Measurements from ENCODE around the gene RNF34. TPM values are rescaled to one million over a fixed set of nuclear protein-coding genes. Genes with fewer than 3 reads are reported as not detected.

Gene RNF34
- total RNA-seq, 1 donor from 2014 or later = 84.1 TPM

DNA sequence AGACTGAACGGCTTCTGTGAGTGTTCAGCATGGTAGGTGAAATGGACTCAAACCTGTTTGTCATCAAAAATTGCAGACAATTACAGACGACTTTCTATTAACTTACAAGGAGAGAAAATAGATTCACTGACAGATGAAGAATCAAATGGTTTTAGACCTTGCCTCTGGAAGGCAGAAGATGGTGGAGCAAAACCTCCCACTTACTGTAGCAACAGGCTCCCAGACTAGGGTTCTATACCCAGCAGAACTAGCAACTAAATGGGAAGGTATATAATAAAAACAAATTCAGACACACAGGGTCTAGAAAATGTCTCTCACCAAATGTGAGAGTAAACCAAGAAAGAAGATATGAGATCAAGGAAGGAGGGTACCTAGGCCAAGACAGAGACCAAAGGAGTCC is 36.8 kb downstream of the RNF34 start:
- H3K27ac Mint-ChIP-seq = no peak overlapping the region
- DNase-seq = no peak
- no peaks in the 10 kb centered on the region for H3K27me3 Mint-ChIP-seq
- H3K4me1 Mint-ChIP-seq = no peaks in the 10 kb centered on the region
- intact Hi-C loops (cut with micrococcal nuclease) = no loop called here
- H3K36me3 Mint-ChIP-seq (ENCODE audit: low read depth) = peaks cover 70% of the 10 kb centered on the region
- H3K4me3 Mint-ChIP-seq = no peak overlapping the region
- peaks cover 5% of the 10 kb centered on the region for H3K9me3 Mint-ChIP-seq

DNA sequence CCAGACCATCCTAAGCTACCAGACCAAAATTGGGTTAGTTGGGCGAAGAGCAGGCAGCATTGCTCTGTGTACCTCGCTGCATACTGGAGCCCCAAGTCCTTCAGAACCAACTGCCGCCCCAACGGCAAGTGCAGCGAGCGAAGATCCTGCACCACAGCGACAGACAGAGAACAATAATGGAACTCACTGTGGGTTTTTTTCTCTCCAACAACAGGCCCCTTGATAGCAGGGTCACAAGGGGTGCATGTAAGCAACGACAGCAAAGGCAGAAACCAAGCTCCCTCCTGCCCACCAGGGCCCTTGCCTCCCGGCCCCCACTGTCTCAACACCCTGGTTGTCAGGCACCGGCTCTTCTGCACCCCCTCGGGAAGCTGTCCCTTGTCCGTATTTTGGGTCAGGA is 39.0 kb downstream of the RNF34 start:
- no peak overlapping the region for H3K27ac Mint-ChIP-seq
- no peak overlapping the region for H3K4me3 Mint-ChIP-seq
- H3K9me3 Mint-ChIP-seq = peaks cover 5% of the 10 kb centered on the region
- peaks cover 67% of the 10 kb centered on the region for H3K36me3 Mint-ChIP-seq (ENCODE audit: low read depth)
- intact Hi-C loops (cut with micrococcal nuclease) = no loop called here
- DNase-seq = no peak
- H3K4me1 Mint-ChIP-seq = peaks cover 3% of the 10 kb centered on the region
- H3K27me3 Mint-ChIP-seq = no peaks in the 10 kb centered on the region

DNA sequence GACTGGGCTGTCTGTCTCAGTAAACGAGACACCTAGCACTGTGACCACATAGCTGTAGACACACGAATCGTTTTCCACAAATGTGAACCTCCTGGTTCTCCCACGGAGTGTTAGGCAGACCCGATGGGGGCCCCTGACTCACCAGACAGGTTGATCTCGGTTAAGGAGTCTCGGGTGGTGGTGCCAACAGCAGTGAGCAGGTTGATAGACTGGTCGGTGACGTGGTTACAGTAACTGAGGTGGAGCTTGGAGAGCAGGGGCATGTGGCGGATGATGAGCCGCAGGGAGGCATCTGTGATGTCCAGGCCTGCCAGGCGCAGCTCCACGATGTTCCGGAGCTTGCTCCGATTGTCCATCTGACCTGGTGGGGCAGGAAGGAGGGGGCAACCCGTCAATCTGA is 39.8 kb downstream of the RNF34 start:
- DNase-seq = no peak
- Mint-ChIP-seq H3K27me3 (no peaks in the 10 kb centered on the region), H3K4me3 (no peak overlapping the region), H3K4me1 (peaks cover 4% of the 10 kb centered on the region), H3K9me3 (peaks cover 5% of the 10 kb centered on the region), H3K27ac (no peak overlapping the region), H3K36me3 (ENCODE audit: low read depth) (peaks cover 71% of the 10 kb centered on the region)
- intact Hi-C loops (cut with micrococcal nuclease) = loop anchor here (5.0 kb wide), 1 partner anchor 87 kb away; the partner anchor contains the start of gene ANAPC5

GRCh38 chr12:121440768-121441167 is 40.9 kb downstream of the RNF34 start:
- DNase-seq = no peak
- Mint-ChIP-seq H3K36me3 (ENCODE audit: low read depth) (peaks cover 61% of the 10 kb centered on the region), H3K27me3 (no peaks in the 10 kb centered on the region), H3K4me1 (peaks cover 4% of the 10 kb centered on the region), H3K27ac (no peak overlapping the region), H3K4me3 (no peak overlapping the region), H3K9me3 (peaks cover 5% of the 10 kb centered on the region)
- intact Hi-C loops (cut with micrococcal nuclease) = loop anchor here (5.0 kb wide), 1 partner anchor 88 kb away; the partner anchor contains the start of gene ANAPC5

DNA sequence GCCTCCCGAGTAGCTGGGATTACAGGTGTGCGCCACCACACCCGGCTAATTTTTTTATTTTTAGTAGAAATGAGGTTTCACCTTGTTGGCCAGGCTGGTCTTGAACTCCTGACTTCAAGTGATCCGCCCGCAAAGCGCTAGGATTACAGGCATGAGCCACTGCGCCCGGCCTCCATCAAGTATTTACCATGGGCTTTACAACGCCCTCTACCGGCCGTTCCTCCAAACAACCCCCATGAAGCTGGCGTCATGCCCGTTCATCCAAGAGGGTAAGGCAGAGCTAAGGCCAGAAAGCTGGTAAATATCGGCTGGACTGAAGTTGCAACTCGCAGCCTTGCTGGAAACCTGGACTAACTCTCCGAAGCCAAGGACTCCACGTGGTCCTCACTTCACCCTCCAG is 41.6 kb downstream of the RNF34 start:
- Mint-ChIP-seq H3K36me3 (ENCODE audit: low read depth) (peaks cover 57% of the 10 kb centered on the region), H3K4me1 (peaks cover 4% of the 10 kb centered on the region), H3K4me3 (no peak overlapping the region), H3K9me3 (peaks cover 5% of the 10 kb centered on the region), H3K27me3 (no peaks in the 10 kb centered on the region), H3K27ac (no peak overlapping the region)
- DNase-seq = no peak
- intact Hi-C loops (cut with micrococcal nuclease) = loop anchor here (5.0 kb wide), 1 partner anchor 89 kb away; the partner anchor contains the start of gene ANAPC5

GRCh38 chr12:121442028-121442948 is 42.4 kb downstream of the RNF34 start:
- Mint-ChIP-seq H3K4me1 (peaks cover 4% of the 10 kb centered on the region), H3K27me3 (no peaks in the 10 kb centered on the region), H3K4me3 (no peak overlapping the region), H3K9me3 (no peaks in the 10 kb centered on the region), H3K36me3 (ENCODE audit: low read depth) (peaks cover 52% of the 10 kb centered on the region), H3K27ac (no peak overlapping the region)
- intact Hi-C loops (cut with micrococcal nuclease) = loop anchor here (5.0 kb wide), 1 partner anchor 90 kb away; the partner anchor contains the start of gene ANAPC5
- DNase-seq = no peak

DNA sequence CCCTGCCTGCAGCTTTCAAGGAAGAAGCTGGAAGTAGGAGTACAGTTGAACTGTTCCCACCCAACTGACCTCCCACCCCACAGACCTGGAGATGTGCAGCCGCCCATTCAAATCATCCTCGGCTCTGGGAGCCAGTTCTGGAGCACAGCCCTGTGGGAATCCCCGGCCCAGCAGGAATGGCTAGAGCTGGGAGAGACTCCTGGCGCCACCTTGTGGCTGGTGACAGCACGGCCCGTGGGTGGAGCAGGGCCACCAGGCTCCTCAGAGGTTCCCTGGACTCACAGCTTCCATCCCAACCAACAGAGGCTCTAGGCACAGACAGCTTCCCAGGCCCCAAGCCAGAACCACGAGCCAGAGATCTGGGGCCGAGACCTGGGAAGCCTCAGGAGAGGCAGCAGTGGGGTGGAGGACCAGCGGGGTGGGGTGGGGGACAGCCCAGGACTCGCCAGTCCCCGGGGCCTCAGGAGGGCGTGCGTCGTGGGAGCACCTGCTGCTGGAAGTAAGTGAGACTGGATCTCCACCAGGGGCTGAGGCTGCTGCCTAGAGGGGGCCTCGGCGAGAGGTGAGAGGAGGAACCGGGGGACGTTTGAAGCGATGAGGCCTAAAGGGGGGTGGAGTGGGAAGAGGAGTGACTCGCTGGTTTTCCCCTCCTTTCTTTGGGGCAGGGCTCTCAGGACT is 43.4 kb downstream of the RNF34 start:
- no peaks in the 10 kb centered on the region for H3K27me3 Mint-ChIP-seq
- H3K27ac Mint-ChIP-seq = peak overlapping the region; percentile 53
- no peaks in the 10 kb centered on the region for H3K9me3 Mint-ChIP-seq
- intact Hi-C loops (cut with micrococcal nuclease) = loop anchor here (1.0 to 5.0 kb wide), 2 partner anchors 91 to 109 kb away; partner anchors contain the start of gene ANAPC5
- peaks cover 42% of the 10 kb centered on the region for H3K36me3 Mint-ChIP-seq (ENCODE audit: low read depth)
- peak; percentile 89 for DNase-seq
- H3K4me3 Mint-ChIP-seq = no peak overlapping the region
- peaks cover 4% of the 10 kb centered on the region for H3K4me1 Mint-ChIP-seq

GRCh38 chr12:121443911-121444841 is 44.3 kb downstream of the RNF34 start:
- Mint-ChIP-seq H3K36me3 (ENCODE audit: low read depth) (peaks cover 42% of the 10 kb centered on the region), H3K27me3 (no peaks in the 10 kb centered on the region), H3K4me1 (peaks cover 4% of the 10 kb centered on the region), H3K27ac (no peak overlapping the region), H3K4me3 (no peak overlapping the region), H3K9me3 (no peaks in the 10 kb centered on the region)
- no peak for DNase-seq
- intact Hi-C loops (cut with micrococcal nuclease) = loop anchor here (1.0 to 5.0 kb wide), 2 partner anchors 92 to 110 kb away; partner anchors contain the start of gene ANAPC5

DNA sequence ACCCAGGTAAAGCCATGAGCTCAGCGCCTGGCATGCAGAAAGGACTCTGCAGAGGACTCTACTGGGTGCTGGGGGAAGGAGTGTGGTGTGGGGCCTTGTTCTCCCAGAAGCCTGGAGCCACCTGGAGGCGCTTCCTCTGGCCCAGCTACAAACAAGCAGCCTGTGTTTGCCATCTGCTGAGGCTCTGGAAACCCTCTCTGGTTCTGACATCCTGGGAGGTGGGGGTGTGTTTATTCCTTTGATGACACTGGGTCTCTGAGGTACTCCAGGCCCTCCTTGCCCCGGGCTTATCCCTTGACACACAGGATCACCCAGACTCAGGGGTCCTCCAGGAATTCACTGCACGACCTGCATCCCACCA is 44.9 kb downstream of the RNF34 start:
- Mint-ChIP-seq H3K4me1 (peaks cover 4% of the 10 kb centered on the region), H3K9me3 (no peaks in the 10 kb centered on the region), H3K4me3 (no peak overlapping the region), H3K36me3 (ENCODE audit: low read depth) (peaks cover 39% of the 10 kb centered on the region), H3K27me3 (no peaks in the 10 kb centered on the region), H3K27ac (no peak overlapping the region)
- DNase-seq = no peak
- intact Hi-C loops (cut with micrococcal nuclease) = loop anchor here (5.0 kb wide), 1 partner anchor 93 kb away; the partner anchor contains the start of gene ANAPC5

DNA sequence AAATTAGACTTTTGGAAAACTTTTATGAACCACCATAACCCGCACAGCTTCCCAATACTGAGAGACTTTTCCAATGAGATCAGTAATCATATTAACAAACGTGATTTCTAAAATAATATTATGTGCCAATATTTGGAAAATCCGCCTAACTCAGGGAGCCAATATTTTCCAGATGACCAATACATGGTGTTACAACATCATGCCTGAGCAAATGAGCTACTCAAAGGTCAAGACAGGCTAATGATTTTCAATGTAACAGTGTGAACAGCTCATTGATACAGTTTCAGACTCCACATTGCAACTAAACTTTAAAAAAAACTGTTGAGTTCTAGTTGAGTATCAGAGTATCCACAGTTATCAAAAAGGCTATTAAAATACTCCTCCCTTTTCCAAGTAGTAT is 46.8 kb downstream of the RNF34 start:
- Mint-ChIP-seq H3K36me3 (ENCODE audit: low read depth) (peaks cover 31% of the 10 kb centered on the region), H3K4me1 (peaks cover 10% of the 10 kb centered on the region), H3K27ac (no peak overlapping the region), H3K9me3 (no peaks in the 10 kb centered on the region), H3K4me3 (no peak overlapping the region), H3K27me3 (no peaks in the 10 kb centered on the region)
- intact Hi-C loops (cut with micrococcal nuclease) = no loop called here
- no peak for DNase-seq

DNA sequence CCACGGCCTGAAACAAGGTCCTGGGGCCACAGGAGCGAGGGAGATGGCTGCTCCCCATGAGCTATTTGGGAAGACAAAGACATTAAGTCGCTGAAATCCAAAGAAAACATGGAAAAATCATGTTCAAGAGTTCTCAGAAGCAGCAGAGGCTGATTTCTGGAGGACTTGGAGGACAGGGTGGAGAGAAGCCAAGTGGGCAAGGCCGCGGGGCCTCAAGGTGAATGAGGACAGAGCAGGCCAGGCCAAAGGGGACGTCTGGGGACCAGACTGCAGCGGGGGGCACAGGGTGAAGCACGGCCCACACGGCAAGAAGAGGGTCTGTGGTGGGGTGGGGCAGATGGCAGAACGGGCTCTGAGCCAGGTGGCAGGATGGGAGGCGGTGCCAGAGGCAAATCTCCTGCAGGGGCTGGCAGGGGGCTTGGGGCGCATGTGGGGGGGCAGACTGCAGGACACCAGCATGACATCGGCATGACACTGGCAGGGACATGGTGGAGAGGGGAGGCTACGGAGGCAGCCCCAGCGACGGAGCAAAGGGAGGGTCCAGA is 48.9 kb downstream of the RNF34 start:
- no peak for DNase-seq
- intact Hi-C loops (cut with micrococcal nuclease) = no loop called here
- no peaks in the 10 kb centered on the region for H3K9me3 Mint-ChIP-seq
- no peak overlapping the region for H3K27ac Mint-ChIP-seq
- peaks cover 13% of the 10 kb centered on the region for H3K4me1 Mint-ChIP-seq
- no peaks in the 10 kb centered on the region for H3K27me3 Mint-ChIP-seq
- H3K4me3 Mint-ChIP-seq = no peak overlapping the region
- H3K36me3 Mint-ChIP-seq (ENCODE audit: low read depth) = peaks cover 30% of the 10 kb centered on the region

GRCh38 chr12:121451961-121452339 is 52.0 kb downstream of the RNF34 start:
- intact Hi-C loops (cut with micrococcal nuclease) = no loop called here
- H3K9me3 Mint-ChIP-seq = no peaks in the 10 kb centered on the region
- H3K36me3 Mint-ChIP-seq (ENCODE audit: low read depth) = peaks cover 18% of the 10 kb centered on the region
- H3K4me1 Mint-ChIP-seq = peaks cover 14% of the 10 kb centered on the region
- H3K4me3 Mint-ChIP-seq = no peak overlapping the region
- no peak for DNase-seq
- H3K27me3 Mint-ChIP-seq = no peaks in the 10 kb centered on the region
- H3K27ac Mint-ChIP-seq = peak overlapping the region; percentile 26

- H3K4me1 Mint-ChIP-seq = peaks cover 17% of the 10 kb centered on the region
- no peak overlapping the region for H3K27ac Mint-ChIP-seq
- peaks cover 18% of the 10 kb centered on the region for H3K36me3 Mint-ChIP-seq (ENCODE audit: low read depth)
- H3K27me3 Mint-ChIP-seq = no peaks in the 10 kb centered on the region
- no peaks in the 10 kb centered on the region for H3K9me3 Mint-ChIP-seq
- DNase-seq = no peak
- H3K4me3 Mint-ChIP-seq = no peak overlapping the region
- intact Hi-C loops (cut with micrococcal nuclease) = no loop called here
These were observed 52.5 kb downstream of the RNF34 start for GRCh38 chr12:121452340-121452984.
